Measurements from ENCODE around the gene HSDL2. TPM values are rescaled to one million over a fixed set of nuclear protein-coding genes. Genes with fewer than 3 reads are reported as not detected.
A peak's percentile ranks its signal among the peaks of the same experiment; 100 is the strongest.

The HSDL2 gene
- total and polyA plus RNA-seq, 4 donors: 22.5 to 58.6 (median 34.8) TPM

DNA sequence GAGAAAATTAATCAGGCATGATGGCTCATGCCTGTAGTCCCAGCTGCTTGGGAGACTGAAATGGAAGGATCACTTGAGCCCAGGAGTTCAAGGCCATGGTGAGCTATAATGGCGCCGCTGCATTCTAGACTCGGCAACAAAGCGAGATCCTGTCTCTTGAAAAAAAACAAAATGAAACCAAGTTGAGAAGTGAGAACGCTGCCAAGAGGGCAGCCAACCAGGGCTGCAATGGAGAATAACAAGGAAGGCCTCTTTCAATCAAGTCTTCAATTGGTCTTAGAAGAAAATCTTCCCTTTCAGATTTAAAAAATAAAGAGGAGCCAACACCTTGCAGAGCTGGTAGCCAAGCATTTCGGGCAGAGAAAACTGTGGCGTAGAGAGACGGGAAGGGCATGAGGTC, 121.4 kb downstream of the HSDL2 start:
- 96 to 97% methylated on average over 8 of the region's 8 CpGs for WGBS, 2 donors
- TF ChIP-seq CTCF (IDR thresholded peaks at IDR 0.05; ENCODE audit: control extremely low read depth, extremely low read depth): no peak
- DNase-seq: no peak

GRCh38 chr9:112502175-112502946, 122.5 kb downstream of the HSDL2 start:
- no peak overlapping the region for H3K27ac ChIP-seq (ENCODE audit: low read depth in 1 of 2, low read length in 1 of 2)
- H3K4me3 ChIP-seq: no peak overlapping the region
- no peak overlapping the region for H3K9ac ChIP-seq (ENCODE audit: insufficient read depth in 1 of 2, low read length in 2 of 2)
- 81 to 83% methylated on average over 3 of the region's 3 CpGs for WGBS, 2 donors
- no peaks in the 10 kb centered on the region for H3K36me3 ChIP-seq (ENCODE audit: control insufficient read depth in 4 of 4, insufficient read depth in 4 of 4, low read length in 4 of 4)
- no peaks in the 10 kb centered on the region for H3K9me3 ChIP-seq (ENCODE audit: control insufficient read depth in 4 of 4, insufficient read depth in 3 of 4, low read length in 3 of 4)
- TF ChIP-seq CTCF (IDR thresholded peaks at IDR 0.05; ENCODE audit: control extremely low read depth, extremely low read depth): no peak
- DNase-seq: peak in 2 of 3 donors; percentile 31 to 47
- H3K4me1 ChIP-seq (ENCODE audit: control insufficient read depth in 5 of 5, insufficient read depth in 5 of 5, low read length in 5 of 5): peaks cover 3 to 40% (median 12%) of the 10 kb centered on the region in 5 donors
- H3K27me3 ChIP-seq (ENCODE audit: control insufficient read depth in 3 of 3, insufficient read depth in 3 of 3, low read length in 2 of 3): no peaks in the 10 kb centered on the region
- no peak for ATAC-seq (ENCODE audit: insufficient read depth, low FRiP score)

More for the DNA sequence above, 121.4 kb downstream of the HSDL2 start:
- Histone ChIP-seq H3K4me1 (ENCODE audit: control insufficient read depth in 5 of 5, insufficient read depth in 5 of 5, low read length in 5 of 5) (peaks cover 3 to 39% (median 9%) of the 10 kb centered on the region in 5 donors), H3K36me3 (ENCODE audit: control insufficient read depth in 4 of 4, insufficient read depth in 4 of 4, low read length in 4 of 4) (no peaks in the 10 kb centered on the region), H3K4me3 (no peak overlapping the region), H3K27ac (ENCODE audit: low read depth in 1 of 2, low read length in 1 of 2) (no peak overlapping the region), H3K9me3 (ENCODE audit: control insufficient read depth in 4 of 4, insufficient read depth in 3 of 4, low read length in 3 of 4) (no peaks in the 10 kb centered on the region), H3K27me3 (ENCODE audit: control insufficient read depth in 3 of 3, insufficient read depth in 3 of 3, low read length in 2 of 3) (no peaks in the 10 kb centered on the region), H3K9ac (ENCODE audit: insufficient read depth in 1 of 2, low read length in 2 of 2) (no peak overlapping the region)
- no peak for ATAC-seq (ENCODE audit: insufficient read depth, low FRiP score)

GRCh38 chr9:112503170-112503569, 123.3 kb downstream of the HSDL2 start:
- Histone ChIP-seq H3K36me3 (ENCODE audit: control insufficient read depth in 4 of 4, insufficient read depth in 4 of 4, low read length in 4 of 4) (no peaks in the 10 kb centered on the region), H3K4me1 (ENCODE audit: control insufficient read depth in 5 of 5, insufficient read depth in 5 of 5, low read length in 5 of 5) (peaks cover 3 to 46% (median 12%) of the 10 kb centered on the region in 5 donors), H3K4me3 (no peak overlapping the region), H3K9me3 (ENCODE audit: control insufficient read depth in 4 of 4, insufficient read depth in 3 of 4, low read length in 3 of 4) (no peaks in the 10 kb centered on the region), H3K9ac (ENCODE audit: insufficient read depth in 1 of 2, low read length in 2 of 2) (no peak overlapping the region), H3K27ac (ENCODE audit: low read depth in 1 of 2, low read length in 1 of 2) (peak overlapping the region in 1 of 2 donors; percentile 53), H3K27me3 (ENCODE audit: control insufficient read depth in 3 of 3, insufficient read depth in 3 of 3, low read length in 2 of 3) (no peaks in the 10 kb centered on the region)
- ATAC-seq (ENCODE audit: insufficient read depth, low FRiP score): peak; percentile 28
- DNase-seq: peak in 1 of 3 donors; percentile 55
- WGBS, 2 donors: 55 to 80% methylated on average over 5 of the region's 5 CpGs
- TF ChIP-seq CTCF (IDR thresholded peaks at IDR 0.05; ENCODE audit: control extremely low read depth, extremely low read depth): no peak

Data from lung (tissue), 12 donors.